HG03520 (cell line): ENCODE results near the gene GLYATL1.
"Not testable (repeated sequence)": the region's sequence is repeated elsewhere in the genome, so short reads cannot be mapped to it uniquely, and the experiment has no call there.

Experiments used
- ATAC-seq: cut with Tn5 transposase; IDR thresholded peaks from one replicate; pipeline ENCODE4 v1.9.1; 2021; ENCODE audit warnings: mild to moderate bottlenecking, moderate library complexity; ENCODE audit not compliant: unreplicated experiment

The GLYATL1 gene

DNA sequence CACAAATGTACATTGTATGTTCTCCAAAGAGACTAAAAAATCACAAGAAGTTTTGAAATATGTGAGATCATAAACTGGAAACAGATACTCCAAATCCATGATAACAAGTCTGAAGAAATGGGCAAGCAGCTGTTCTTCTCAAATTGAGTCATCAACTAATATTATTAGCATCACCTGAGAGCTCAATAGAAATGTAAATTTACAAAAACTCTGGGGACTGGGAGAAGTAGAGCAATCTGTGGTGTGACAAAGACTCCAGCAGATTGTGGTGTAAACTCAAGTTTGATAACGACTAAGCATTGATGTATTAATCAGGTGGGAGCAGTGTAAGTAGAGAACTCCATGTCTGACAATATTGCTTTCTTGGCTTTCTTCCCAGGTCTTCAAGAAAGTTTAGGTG lies 53.2 kb downstream of the GLYATL1 start:
- ATAC-seq = no peak

DNA sequence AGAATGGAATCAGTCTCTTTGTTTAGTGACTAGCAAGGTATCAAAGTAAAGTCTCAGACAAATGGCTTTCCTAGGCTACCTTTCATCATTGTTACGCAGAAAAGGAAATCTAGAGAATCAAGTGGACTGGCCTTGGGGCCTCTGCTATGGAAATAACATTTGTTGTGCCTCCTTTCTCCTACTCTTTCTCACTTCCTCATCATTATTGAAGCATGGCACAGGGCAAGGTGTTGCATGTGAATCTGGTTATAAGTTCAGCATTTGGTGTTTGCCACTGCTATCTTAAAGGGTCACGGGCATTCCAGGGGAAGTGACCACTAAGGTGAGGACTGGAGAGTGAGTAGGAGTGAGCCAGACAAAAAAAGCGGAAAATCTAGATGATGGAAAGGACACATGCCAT lies 54.9 kb downstream of the GLYATL1 start:
- no peak for ATAC-seq

DNA sequence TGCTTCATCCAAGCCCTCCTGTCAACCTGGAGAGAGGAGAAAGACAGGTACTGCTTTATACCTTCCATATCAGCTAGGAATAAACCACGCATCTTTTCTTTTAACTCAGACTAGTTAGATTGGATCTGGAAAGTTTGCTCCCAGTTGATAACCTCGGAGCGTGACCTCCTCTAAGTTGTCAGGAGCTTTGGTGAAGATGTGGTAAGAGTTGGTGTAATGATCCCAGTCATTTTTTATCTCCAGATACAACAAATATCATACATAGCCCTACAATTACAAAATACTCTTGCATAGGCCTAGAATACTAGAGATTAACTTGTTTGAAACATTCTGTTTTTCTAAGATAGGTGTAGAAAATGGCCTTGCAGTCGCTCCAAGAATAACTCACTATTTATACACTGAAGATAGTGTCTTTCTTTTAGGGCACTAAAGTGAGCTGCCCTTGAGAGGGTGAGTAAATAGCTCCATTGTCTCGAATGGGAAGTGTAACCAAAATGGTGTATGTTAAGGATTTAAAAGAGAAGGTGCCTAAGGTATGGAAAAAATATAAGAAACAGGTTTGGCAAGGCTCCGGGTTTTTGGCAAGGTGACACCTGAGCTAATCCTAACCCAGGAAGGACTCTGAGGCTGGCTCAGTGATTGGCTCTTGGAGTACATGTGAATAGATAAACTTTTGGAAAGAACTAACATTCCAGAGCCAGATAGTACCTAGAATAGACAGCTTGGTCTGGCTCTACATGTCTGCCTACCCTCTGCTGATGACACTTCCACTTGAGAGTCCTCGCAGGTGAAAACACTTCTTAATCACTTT lies 59.4 kb downstream of the GLYATL1 start:
- no peak for ATAC-seq

DNA sequence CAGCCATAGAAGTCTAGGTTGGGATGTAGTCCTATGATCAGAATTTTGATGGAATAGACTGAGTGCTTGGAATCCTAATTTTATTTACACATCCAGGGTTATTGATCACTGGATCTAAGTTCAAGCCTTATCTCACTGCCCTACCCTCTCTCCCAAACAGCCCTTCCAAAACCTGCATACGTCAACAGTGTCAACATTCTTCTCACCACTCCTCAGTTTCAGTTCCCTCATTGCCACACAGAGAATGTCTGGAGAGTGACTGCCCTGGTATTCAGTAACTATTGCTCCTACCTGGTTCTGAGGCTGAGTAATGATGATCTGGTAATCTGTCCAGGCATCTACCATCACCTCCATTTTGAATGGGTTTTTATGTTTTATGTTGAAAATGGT lies 60.0 kb downstream of the GLYATL1 start:
- ATAC-seq = no peak

DNA sequence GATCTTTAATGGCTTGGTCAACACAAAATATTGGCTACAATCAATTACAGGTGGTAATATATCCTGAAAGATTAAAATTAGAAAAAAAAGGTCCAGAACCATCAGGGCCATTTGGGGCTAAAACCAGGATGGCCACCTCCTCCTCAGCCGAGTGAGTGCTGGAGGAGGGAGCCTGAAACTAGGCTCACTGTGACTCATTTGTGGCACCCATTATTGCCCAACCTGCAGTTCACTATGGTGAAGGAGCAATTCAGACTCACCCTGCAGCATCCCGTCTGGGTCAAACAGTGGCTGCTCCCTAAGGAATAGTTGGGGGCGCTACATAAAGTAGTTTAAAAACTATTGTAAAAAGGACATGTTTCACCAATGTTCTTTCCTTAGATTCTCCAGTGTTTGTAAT lies 60.7 kb downstream of the GLYATL1 start:
- no peak for ATAC-seq

DNA sequence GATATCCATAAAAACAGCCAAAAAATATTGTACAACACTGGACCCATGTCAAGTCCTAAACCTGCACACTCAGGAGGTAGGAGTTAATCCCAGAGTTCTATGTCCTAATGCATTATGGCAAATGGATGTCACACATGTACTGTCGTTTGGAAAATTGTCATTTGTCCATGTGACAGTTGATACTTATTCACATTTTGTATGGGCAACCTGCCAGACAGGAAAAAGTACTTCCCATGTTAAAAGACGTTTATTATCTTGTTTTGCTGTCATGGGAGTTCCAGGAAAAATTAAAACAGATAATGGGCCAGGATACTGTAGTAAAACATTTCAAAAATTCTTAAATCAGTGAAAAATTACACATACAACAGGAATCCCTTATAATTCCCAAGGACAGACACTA lies 62.7 kb downstream of the GLYATL1 start:
- not testable (repeated sequence) for ATAC-seq
